Astrocyte (in vitro differentiated cells and primary cell): Measurements from ENCODE around the gene LRRC73.

Experiments
- EZH2 ChIP-seq: IDR thresholded peaks from 2 replicates; pipeline ENCODE4 v1.6.1; 2012; ENCODE audit warnings: mild to moderate bottlenecking, low read length, inconsistent platforms; ENCODE audit not compliant: insufficient read depth
- TF ChIP-seq, protein P1 (sequence below): IDR thresholded peaks from 2 replicates; pipeline ENCODE4 v1.5.1; 2011; ENCODE audit warnings: low read depth, mild to moderate bottlenecking, inconsistent platforms, low read length, moderate library complexity; ENCODE audit not compliant: insufficient read depth

DNA sequence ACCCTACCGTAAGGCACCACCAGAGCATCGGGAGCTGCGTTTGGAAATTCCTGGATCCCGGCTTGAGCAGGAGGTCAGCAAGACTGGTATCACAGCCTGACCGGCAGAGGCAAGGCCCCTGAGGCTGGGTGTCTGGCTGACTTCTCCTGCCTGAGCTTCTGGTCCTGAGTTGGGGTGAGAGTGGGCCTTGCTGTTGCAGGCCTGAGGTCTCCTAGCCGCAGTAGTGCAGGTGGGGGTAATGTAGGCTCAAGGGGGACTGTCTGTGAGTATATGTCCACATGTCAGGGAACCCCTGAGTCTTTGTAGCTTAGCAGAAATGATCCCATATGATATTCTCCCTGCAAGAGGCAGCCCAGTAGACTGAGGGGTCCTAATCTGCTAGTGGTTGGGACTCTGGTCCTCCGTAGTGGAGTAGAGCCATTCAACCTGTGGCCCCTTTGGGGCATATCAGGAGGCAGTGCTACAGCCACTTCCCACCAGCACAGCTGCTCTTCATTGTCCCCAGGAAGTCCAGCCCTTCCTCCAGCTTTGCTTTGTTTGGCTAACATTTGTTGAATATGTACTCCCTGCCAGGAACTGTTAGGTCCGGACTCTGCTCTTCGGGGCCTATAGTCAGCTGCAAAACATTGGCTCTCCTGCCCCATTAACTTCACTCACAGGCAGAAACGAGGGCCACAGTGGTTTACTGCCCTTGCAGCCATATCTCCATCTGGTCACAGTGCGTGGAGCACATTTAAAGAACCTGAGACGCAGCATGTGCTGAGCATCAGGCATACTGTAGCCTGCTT, 10.9 kb downstream of the LRRC73 start:
- TF ChIP-seq, protein P1, sequence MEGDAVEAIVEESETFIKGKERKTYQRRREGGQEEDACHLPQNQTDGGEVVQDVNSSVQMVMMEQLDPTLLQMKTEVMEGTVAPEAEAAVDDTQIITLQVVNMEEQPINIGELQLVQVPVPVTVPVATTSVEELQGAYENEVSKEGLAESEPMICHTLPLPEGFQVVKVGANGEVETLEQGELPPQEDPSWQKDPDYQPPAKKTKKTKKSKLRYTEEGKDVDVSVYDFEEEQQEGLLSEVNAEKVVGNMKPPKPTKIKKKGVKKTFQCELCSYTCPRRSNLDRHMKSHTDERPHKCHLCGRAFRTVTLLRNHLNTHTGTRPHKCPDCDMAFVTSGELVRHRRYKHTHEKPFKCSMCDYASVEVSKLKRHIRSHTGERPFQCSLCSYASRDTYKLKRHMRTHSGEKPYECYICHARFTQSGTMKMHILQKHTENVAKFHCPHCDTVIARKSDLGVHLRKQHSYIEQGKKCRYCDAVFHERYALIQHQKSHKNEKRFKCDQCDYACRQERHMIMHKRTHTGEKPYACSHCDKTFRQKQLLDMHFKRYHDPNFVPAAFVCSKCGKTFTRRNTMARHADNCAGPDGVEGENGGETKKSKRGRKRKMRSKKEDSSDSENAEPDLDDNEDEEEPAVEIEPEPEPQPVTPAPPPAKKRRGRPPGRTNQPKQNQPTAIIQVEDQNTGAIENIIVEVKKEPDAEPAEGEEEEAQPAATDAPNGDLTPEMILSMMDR = no peak
- no peak for TF ChIP-seq EZH2
